PC-9 (cell line): Measurements from ENCODE around the gene SSTR3. TPM values are rescaled to one million over a fixed set of nuclear protein-coding genes. Genes with fewer than 3 reads are reported as not detected.

Experiments used
- BruUV-seq: library from RNA; stranded (reverse); fragments of 400-500 nt; replicated peaks from 2 replicates; lab custom pipeline; 2021; lab: Mats Ljungman, UMichigan
- CTCF ChIA-PET: fragments of 300-600 bp; sonication (Branson Sonifier 250); formaldehyde crosslinking; loops from one replicate; lab custom pipeline; 2022; ENCODE audit warnings: antibody characterized with exemption; lab: Charles Lee
- POLR2A ChIA-PET: fragments of 300-600 bp; sonication (Branson Sonifier 250); formaldehyde crosslinking; loops from one replicate; lab custom pipeline; 2022; ENCODE audit warnings: antibody characterized with exemption; ENCODE audit not compliant: unreplicated experiment; lab: Charles Lee
- DNase-seq, 2 experiments: peaks; one replicate each; pipeline versions ENCODE4 v3.0.0 to v3.0.0-alpha.2; 2015 to 2022; ENCODE audit warnings: mixed read lengths in 1 of 2
- H2AFZ ChIP-seq: fragments of 200-600 bp; sonication (generic); 2 replicates; pipeline ENCODE4 v1.8.1; 2017; ENCODE audit warnings: antibody characterized with exemption
- H3F3A ChIP-seq: fragments of 200-600 bp; sonication (generic); 2 replicates; pipeline ENCODE4 v1.8.1; 2017; ENCODE audit warnings: antibody characterized with exemption, mild to moderate bottlenecking, low read depth; ENCODE audit not compliant: insufficient read depth
- H3K27ac ChIP-seq: fragments of 200-600 bp; sonication (generic); 2 replicates; pipeline ENCODE4 v1.6.1; 2016; ENCODE audit warnings: mixed run types
- H3K27me3 ChIP-seq: fragments of 200-600 bp; sonication (generic); 2 replicates; pipeline ENCODE4 v1.6.1; 2016; ENCODE audit warnings: low read depth, mixed run types; ENCODE audit not compliant: insufficient read depth
- H3K36me3 ChIP-seq: fragments of 200-600 bp; sonication (generic); 2 replicates; pipeline ENCODE4 v1.6.1; 2016; ENCODE audit warnings: low read depth, mixed run types
- H3K4me1 ChIP-seq: fragments of 200-600 bp; sonication (generic); replicated peaks from 2 replicates; pipeline ENCODE4 v1.6.1; 2016; ENCODE audit warnings: mixed run types; ENCODE audit not compliant: insufficient read depth
- H3K4me2 ChIP-seq: fragments of 200-600 bp; sonication (generic); 2 replicates; pipeline ENCODE4 v1.6.1; 2017; ENCODE audit warnings: mixed run types
- H3K4me3 ChIP-seq: fragments of 200-600 bp; sonication (generic); 2 replicates; pipeline ENCODE4 v1.6.1; 2016; ENCODE audit warnings: mixed run types
- H3K79me2 ChIP-seq: fragments of 200-600 bp; sonication (generic); 2 replicates; pipeline ENCODE4 v1.6.1; 2017; ENCODE audit warnings: low read depth, mixed run types
- H3K9me2 ChIP-seq: fragments of 200-600 bp; sonication (generic); 2 replicates; pipeline ENCODE4 v1.8.1; 2017; ENCODE audit warnings: mild to moderate bottlenecking; ENCODE audit not compliant: insufficient read depth
- H3K9me3 ChIP-seq: fragments of 200-600 bp; sonication (generic); 2 replicates; pipeline ENCODE4 v1.8.1; 2016; ENCODE audit warnings: low read depth; ENCODE audit not compliant: insufficient read depth
- H4K20me1 ChIP-seq: fragments of 200-600 bp; sonication (generic); 2 replicates; pipeline ENCODE4 v1.8.1; 2017; ENCODE audit not compliant: insufficient read depth
- EZH2 ChIP-seq: fragments of 200-600 bp; sonication (generic); IDR thresholded peaks from 2 replicates; pipeline ENCODE4 v1.8.0; 2017; ENCODE audit warnings: antibody characterized with exemption, low read depth
- intact Hi-C: fragments of 100-400 bp; cut with micrococcal nuclease; formaldehyde crosslinking; loops from one replicate; pipeline ENCODE4 v1.10.0; 2022; ENCODE audit not compliant: unreplicated experiment
- total RNA-seq: library from RNA; stranded (reverse); gene quantifications from 2 replicates; pipeline ENCODE4 v1.2.3, GENCODE V29; 2021
- TF ChIP-seq, protein P1 (sequence below): fragments of 200-600 bp; sonication (generic); conservative IDR thresholded peaks from 2 replicates; pipeline ENCODE4 v1.6.1; 2017; ENCODE audit warnings: mixed run types, antibody characterized with exemption, mild to moderate bottlenecking, moderate library complexity

Gene SSTR3
- total RNA-seq, 1 experiment from 2014 or later, result not detected

DNA sequence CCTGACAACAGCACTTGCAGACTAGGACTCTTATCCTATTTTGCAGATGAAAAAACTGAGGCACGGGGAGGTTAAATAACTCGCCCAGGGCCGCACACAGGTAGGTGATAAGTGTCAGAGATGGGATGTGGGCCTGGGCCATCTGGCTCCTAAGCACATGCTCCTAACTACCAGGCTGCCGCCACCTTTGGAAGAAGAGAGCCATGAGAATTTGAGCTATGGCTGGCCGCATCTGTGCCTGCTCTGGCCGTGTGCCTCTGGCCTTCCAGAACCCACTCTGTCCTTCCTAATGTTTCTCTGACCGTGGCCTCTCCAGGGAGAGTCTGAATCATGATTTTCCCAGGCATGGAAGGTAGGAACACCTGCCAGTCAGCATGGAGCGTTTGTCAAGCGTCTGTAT, 47.2 kb downstream of the SSTR3 start:
- Histone ChIP-seq H3F3A (no peaks in the 10 kb centered on the region), H3K27me3 (no peaks in the 10 kb centered on the region), H3K27ac (no peak overlapping the region), H3K79me2 (no peaks in the 10 kb centered on the region), H3K9me3 (no peaks in the 10 kb centered on the region), H2AFZ (no peak overlapping the region), H3K36me3 (no peaks in the 10 kb centered on the region), H3K4me2 (no peak overlapping the region), H3K4me3 (no peak overlapping the region), H3K4me1 (peaks cover 9% of the 10 kb centered on the region; the same call in 1 of the 2 replicates), H3K9me2 (no peaks in the 10 kb centered on the region), H4K20me1 (no peaks in the 10 kb centered on the region)
- TF ChIP-seq, protein P1, sequence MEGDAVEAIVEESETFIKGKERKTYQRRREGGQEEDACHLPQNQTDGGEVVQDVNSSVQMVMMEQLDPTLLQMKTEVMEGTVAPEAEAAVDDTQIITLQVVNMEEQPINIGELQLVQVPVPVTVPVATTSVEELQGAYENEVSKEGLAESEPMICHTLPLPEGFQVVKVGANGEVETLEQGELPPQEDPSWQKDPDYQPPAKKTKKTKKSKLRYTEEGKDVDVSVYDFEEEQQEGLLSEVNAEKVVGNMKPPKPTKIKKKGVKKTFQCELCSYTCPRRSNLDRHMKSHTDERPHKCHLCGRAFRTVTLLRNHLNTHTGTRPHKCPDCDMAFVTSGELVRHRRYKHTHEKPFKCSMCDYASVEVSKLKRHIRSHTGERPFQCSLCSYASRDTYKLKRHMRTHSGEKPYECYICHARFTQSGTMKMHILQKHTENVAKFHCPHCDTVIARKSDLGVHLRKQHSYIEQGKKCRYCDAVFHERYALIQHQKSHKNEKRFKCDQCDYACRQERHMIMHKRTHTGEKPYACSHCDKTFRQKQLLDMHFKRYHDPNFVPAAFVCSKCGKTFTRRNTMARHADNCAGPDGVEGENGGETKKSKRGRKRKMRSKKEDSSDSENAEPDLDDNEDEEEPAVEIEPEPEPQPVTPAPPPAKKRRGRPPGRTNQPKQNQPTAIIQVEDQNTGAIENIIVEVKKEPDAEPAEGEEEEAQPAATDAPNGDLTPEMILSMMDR, result no peak
- no peak for TF ChIP-seq EZH2
- CTCF ChIA-PET, result interaction anchor here (1.1 kb wide), 1 partner anchor 33 kb away, joined by 4 read pairs; no protein-coding TSS in a partner anchor
- DNase-seq, result no peak
- intact Hi-C loops, result no loop called here
- no TSS peak for BruUV-seq
- POLR2A ChIA-PET, result no interaction called here

DNA sequence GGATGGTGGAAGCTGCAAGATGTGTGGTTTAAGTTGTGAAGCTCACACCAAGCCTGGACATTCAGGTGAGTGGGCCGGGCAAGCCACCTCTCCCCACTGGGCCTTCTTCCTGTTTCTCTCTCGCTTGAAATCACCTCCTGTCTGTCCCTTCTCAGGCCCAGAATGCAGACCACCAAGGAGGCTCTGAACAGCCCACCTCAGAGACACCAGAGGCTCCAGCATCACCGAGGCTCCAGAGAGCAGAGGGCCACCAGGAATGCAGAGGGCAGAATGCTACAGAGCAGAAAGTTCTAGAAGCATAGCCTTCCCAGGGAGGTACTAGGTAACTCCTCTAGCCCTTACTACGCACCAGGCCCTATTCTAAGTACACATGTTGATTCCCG, 47.8 kb downstream of the SSTR3 start:
- BruUV-seq, result no TSS peak
- ChIA-PET POLR2A (no interaction called here), CTCF (no interaction called here)
- H3K4me1 ChIP-seq, result peaks cover 9% of the 10 kb centered on the region; the same call in 1 of the 2 replicates
- no peak overlapping the region for H2AFZ ChIP-seq
- DNase-seq, result no peak
- no peak overlapping the region for H3K27ac ChIP-seq
- intact Hi-C loops, result no loop called here
- H3K9me3 ChIP-seq, result no peaks in the 10 kb centered on the region
- H3K36me3 ChIP-seq, result no peaks in the 10 kb centered on the region
- H4K20me1 ChIP-seq, result no peaks in the 10 kb centered on the region
- H3K79me2 ChIP-seq, result no peaks in the 10 kb centered on the region
- no peak overlapping the region for H3K4me3 ChIP-seq
- no peaks in the 10 kb centered on the region for H3F3A ChIP-seq
- no peaks in the 10 kb centered on the region for H3K27me3 ChIP-seq
- no peak overlapping the region for H3K4me2 ChIP-seq
- H3K9me2 ChIP-seq, result no peaks in the 10 kb centered on the region
- TF ChIP-seq, protein P1, result no peak
- TF ChIP-seq EZH2, result no peak

DNA sequence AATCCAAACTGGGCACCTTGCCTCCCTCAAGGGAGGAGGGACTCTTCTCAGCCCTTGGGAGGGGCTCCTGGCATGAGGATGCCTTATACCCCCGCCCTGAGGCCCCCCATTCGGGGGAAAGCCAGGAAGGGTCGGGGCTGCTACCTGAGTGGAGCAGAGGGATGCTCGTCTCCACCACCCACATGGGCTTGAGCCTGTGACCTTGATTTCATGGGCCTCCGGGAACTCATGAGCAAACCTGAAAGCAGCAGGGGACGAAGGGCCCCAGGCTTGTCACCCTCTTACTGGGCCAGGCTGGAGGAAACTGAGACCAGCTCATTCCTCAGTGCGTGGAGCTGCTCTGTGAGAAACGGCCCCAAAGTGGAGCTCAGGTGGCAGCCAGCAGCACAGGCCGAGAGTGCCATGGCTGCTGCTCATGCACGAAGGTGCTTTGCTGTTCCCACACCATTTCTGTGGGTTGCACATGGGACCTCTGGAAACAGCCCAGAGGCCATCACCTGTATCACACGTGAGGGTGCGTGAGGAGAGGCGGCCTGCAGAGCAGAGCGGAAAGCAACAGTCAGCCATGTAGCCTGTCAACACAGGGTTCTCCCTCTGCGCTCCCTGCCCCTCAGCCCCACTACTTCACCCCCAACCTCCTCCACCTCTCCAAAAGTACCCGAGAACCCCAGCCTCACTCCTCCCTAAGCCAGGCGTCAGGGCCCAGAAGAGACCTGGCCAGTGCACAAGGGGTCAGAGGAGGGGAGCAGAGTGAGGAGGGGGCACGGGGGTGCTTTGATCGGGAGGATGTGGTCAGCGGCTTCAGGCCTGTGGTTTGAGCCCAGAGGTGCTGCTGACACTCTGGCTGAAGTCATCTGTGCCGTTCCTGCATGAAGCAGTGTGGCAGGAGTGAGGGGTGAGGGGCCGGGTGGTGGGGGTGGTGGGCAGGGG, 48.4 kb downstream of the SSTR3 start:
- Histone ChIP-seq H3K36me3 (no peaks in the 10 kb centered on the region), H3K4me2 (no peak overlapping the region), H3K4me1 (peaks cover 9% of the 10 kb centered on the region; the same call in 1 of the 2 replicates), H3K4me3 (no peak overlapping the region), H3K79me2 (no peaks in the 10 kb centered on the region), H3K27ac (no peak overlapping the region), H3K9me3 (no peaks in the 10 kb centered on the region), H3F3A (no peaks in the 10 kb centered on the region), H3K9me2 (no peaks in the 10 kb centered on the region), H3K27me3 (no peaks in the 10 kb centered on the region), H2AFZ (no peak overlapping the region), H4K20me1 (no peaks in the 10 kb centered on the region)
- no peak for DNase-seq
- TF ChIP-seq, protein P1, result no peak
- no peak for TF ChIP-seq EZH2
- BruUV-seq, result no TSS peak
- ChIA-PET POLR2A (interaction anchor here (0.7 kb wide), 1 partner anchor 34 kb away, joined by 9 read pairs; no protein-coding TSS in a partner anchor), CTCF (interaction anchor here (0.6 kb wide), 1 partner anchor 91 kb away, joined by 3 read pairs; no protein-coding TSS in a partner anchor)
- intact Hi-C loops, result no loop called here
